Thoracic aorta (tissue), 2 donors: ENCODE results near the gene COL1A2. TPM values are rescaled to one million over a fixed set of nuclear protein-coding genes. Genes with fewer than 3 reads are reported as not detected.

ENCODE experiments used
- ATAC-seq: fragments of 150-250 bp; one replicate; pipeline ENCODE4 v1.8.0; 2017; ENCODE audit warnings: low read depth; ENCODE audit not compliant: insufficient number of reproducible peaks, low FRiP score
- DNase-seq: peaks from one replicate; pipeline ENCODE4 v3.0.0-alpha.2; 2020; ENCODE audit warnings: low spot score
- H3K27ac ChIP-seq, 2 donors: fragments of 200-600 bp; sonication (generic); 1 replicate in 1 of 2; 2 replicates in 1 of 2; pipeline ENCODE4 v1.5.1; 2016; ENCODE audit warnings: mild to moderate bottlenecking in 2 of 2, moderate library complexity in 2 of 2
- H3K27me3 ChIP-seq: fragments of 200-600 bp; sonication (generic); replicated peaks from 2 replicates; pipeline ENCODE4 v1.6.0; 2016; ENCODE audit warnings: mild to moderate bottlenecking; ENCODE audit not compliant: insufficient read depth
- H3K36me3 ChIP-seq: fragments of 200-600 bp; sonication (generic); one replicate; pipeline ENCODE4 v1.5.1; 2016
- H3K4me1 ChIP-seq, 2 donors: fragments of 200-600 bp; sonication (generic); 1 replicate in 1 of 2; 2 replicates in 1 of 2; pipeline versions ENCODE4 v1.5.1 to v1.6.0; 2016; ENCODE audit warnings: low read depth in 2 of 2, mild to moderate bottlenecking in 1 of 2; ENCODE audit not compliant: control insufficient read depth in 1 of 2
- H3K4me3 ChIP-seq: fragments of 200-600 bp; sonication (generic); 2 replicates; pipeline ENCODE4 v1.5.1; 2016; ENCODE audit warnings: mild to moderate bottlenecking
- H3K9me3 ChIP-seq: fragments of 200-600 bp; sonication (generic); 2 replicates; pipeline ENCODE4 v1.5.1; 2016
- CTCF ChIP-seq: fragments of 200-600 bp; sonication (generic); IDR thresholded peaks from one replicate; pipeline ENCODE4 v1.5.1; 2019; ENCODE audit warnings: antibody characterized with exemption
- total RNA-seq, 2 donors: library from RNA; depleted of rRNA; stranded (reverse); fragments of >200 nt; gene quantifications; one replicate each; pipeline versions ENCODE4 v1.1.0 to v1.2.3, GENCODE V29; 2016

COL1A2 gene
- total RNA-seq, 2 donors from 2014 or later = 1,117 to 1,356 TPM

- no peak overlapping the region for H3K4me3 ChIP-seq
- DNase-seq (no peak), ATAC-seq (no peak)
- H3K4me1 ChIP-seq = peaks cover 5 to 23% of the 10 kb centered on the region in 2 donors
- no peaks in the 10 kb centered on the region for H3K9me3 ChIP-seq
- no peak for TF ChIP-seq CTCF
- no peaks in the 10 kb centered on the region for H3K36me3 ChIP-seq
- no peaks in the 10 kb centered on the region for H3K27me3 ChIP-seq
- H3K27ac ChIP-seq = peak overlapping the region in 1 of 2 donors; percentile 84
Observed at GRCh38 chr7:94378356-94378755, 16.3 kb upstream of the COL1A2 start.

- no peaks in the 10 kb centered on the region for H3K36me3 ChIP-seq
- DNase-seq = no peak
- H3K27me3 ChIP-seq = no peaks in the 10 kb centered on the region
- H3K4me3 ChIP-seq = no peak overlapping the region
- no peak for ATAC-seq
- peaks cover 0 to 16% of the 10 kb centered on the region in 2 donors for H3K4me1 ChIP-seq
- no peak for TF ChIP-seq CTCF
- no peaks in the 10 kb centered on the region for H3K9me3 ChIP-seq
- no peak overlapping the region for H3K27ac ChIP-seq
Observed at GRCh38 chr7:94380264-94380663, 14.4 kb upstream of the COL1A2 start.

GRCh38 chr7:94382132-94382531 lies 12.6 kb upstream of the COL1A2 start:
- H3K27ac ChIP-seq = no peak overlapping the region
- peaks cover 0 to 5% of the 10 kb centered on the region in 2 donors for H3K4me1 ChIP-seq
- no peaks in the 10 kb centered on the region for H3K9me3 ChIP-seq
- no peaks in the 10 kb centered on the region for H3K36me3 ChIP-seq
- no peak for DNase-seq
- H3K27me3 ChIP-seq = no peaks in the 10 kb centered on the region
- no peak for ATAC-seq
- no peak overlapping the region for H3K4me3 ChIP-seq
- no peak for TF ChIP-seq CTCF

GRCh38 chr7:94382746-94383145 lies 11.9 kb upstream of the COL1A2 start:
- H3K4me3 ChIP-seq = no peak overlapping the region
- H3K4me1 ChIP-seq = no peaks in the 10 kb centered on the region
- ATAC-seq = no peak
- no peaks in the 10 kb centered on the region for H3K27me3 ChIP-seq
- H3K27ac ChIP-seq = no peak overlapping the region
- no peaks in the 10 kb centered on the region for H3K9me3 ChIP-seq
- H3K36me3 ChIP-seq = no peaks in the 10 kb centered on the region
- DNase-seq = no peak
- TF ChIP-seq CTCF = no peak

- TF ChIP-seq CTCF = no peak
- no peaks in the 10 kb centered on the region for H3K4me1 ChIP-seq
- no peaks in the 10 kb centered on the region for H3K27me3 ChIP-seq
- H3K4me3 ChIP-seq = no peak overlapping the region
- H3K9me3 ChIP-seq = no peaks in the 10 kb centered on the region
- ATAC-seq = no peak
- no peak for DNase-seq
- no peak overlapping the region for H3K27ac ChIP-seq
- H3K36me3 ChIP-seq = no peaks in the 10 kb centered on the region
Observed at GRCh38 chr7:94384315-94384714, 10.4 kb upstream of the COL1A2 start.
